ENCODE measurements around the gene MGLL. TPM values are rescaled to one million over a fixed set of nuclear protein-coding genes. Genes with fewer than 3 reads are reported as not detected.

Gene MGLL
- total RNA-seq, 4 donors from 2014 or later = 26.5 to 50.2 (median 43.8) TPM

DNA sequence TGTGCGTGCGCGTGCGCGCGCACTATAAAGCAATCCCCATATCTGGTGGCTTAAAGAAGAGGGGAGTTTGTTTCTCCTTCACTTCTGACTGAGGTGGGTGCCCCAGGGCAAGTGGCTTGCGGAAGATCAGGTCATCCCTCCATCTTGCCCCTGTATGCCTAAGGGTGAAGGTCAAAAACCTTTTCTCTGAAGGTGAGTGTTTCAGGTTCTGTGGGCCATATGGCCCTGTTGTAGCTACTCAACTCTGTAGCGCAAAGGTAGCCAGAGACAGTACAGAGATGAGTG, 144.1 kb downstream of the MGLL start:
- Histone ChIP-seq H3K4me3 (no peak overlapping the region), H3K9me3 (no peaks in the 10 kb centered on the region), H3K27ac (peak overlapping the region; percentile 22 to 76 (median 64)), H3K27me3 (no peaks in the 10 kb centered on the region), H3K4me1 (peaks cover 19 to 20% of the 10 kb centered on the region in 2 donors), H3K36me3 (peaks cover 0 to 56% of the 10 kb centered on the region in 2 donors)
- ATAC-seq (no peak), DNase-seq (no peak)
- in situ Hi-C loops (cut with MboI; ENCODE audit: low sequenced_read_pairs in 4 of 4) = no loop called here
- TF ChIP-seq, protein P1, sequence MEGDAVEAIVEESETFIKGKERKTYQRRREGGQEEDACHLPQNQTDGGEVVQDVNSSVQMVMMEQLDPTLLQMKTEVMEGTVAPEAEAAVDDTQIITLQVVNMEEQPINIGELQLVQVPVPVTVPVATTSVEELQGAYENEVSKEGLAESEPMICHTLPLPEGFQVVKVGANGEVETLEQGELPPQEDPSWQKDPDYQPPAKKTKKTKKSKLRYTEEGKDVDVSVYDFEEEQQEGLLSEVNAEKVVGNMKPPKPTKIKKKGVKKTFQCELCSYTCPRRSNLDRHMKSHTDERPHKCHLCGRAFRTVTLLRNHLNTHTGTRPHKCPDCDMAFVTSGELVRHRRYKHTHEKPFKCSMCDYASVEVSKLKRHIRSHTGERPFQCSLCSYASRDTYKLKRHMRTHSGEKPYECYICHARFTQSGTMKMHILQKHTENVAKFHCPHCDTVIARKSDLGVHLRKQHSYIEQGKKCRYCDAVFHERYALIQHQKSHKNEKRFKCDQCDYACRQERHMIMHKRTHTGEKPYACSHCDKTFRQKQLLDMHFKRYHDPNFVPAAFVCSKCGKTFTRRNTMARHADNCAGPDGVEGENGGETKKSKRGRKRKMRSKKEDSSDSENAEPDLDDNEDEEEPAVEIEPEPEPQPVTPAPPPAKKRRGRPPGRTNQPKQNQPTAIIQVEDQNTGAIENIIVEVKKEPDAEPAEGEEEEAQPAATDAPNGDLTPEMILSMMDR (IDR thresholded peaks at IDR 0.05 in 4 of 5, conservative IDR thresholded peaks at IDR 0.05 in 1 of 5) = no peak
- no peak for TF ChIP-seq POLR2A (IDR thresholded peaks at IDR 0.05)
- intact Hi-C loops (cut with DNase I; ENCODE audit: low total_unique reads) = no loop called here

DNA sequence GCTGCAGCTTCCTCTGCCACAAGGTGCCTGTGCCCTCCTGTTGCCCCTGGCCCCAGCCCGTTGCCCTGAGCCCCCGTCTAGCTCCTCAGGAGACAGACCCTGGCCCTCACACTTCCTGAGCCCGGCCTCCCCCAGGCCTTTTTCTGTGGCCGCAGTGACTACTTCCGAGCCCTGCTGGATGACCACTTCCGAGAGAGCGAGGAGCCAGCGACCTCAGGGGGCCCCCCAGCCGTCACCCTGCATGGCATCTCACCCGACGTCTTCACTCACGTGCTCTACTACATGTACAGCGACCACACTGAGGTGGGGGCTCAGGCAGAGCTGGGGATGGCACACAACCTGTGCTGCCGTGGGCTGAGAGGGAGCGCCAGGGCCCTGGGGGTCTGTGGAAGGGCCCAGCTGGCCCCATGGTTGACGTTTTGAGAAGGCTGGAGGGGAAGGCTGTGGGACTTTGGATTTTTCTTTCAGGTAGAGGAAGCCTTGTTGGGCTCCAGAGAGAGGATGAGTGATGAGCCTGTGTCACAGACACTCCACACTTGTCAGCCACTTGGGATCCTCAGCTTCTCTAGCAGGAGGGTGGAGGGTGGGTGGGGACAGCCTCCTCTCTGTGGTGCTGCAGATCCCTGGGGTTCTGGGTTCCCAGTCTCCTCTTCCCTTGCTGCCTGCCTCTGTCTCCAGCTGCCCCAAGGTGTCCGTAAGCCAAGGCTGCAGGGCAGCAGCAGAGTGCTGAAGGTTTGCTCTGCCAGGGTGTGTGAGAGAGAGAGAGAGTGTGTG, 144.6 kb downstream of the MGLL start:
- H3K27me3 ChIP-seq = no peaks in the 10 kb centered on the region
- peak overlapping the region; percentile 22 to 76 (median 40) for H3K27ac ChIP-seq
- no peak overlapping the region for H3K4me3 ChIP-seq
- H3K4me1 ChIP-seq = peaks cover 20 to 21% of the 10 kb centered on the region in 2 donors
- H3K36me3 ChIP-seq = peaks cover 0 to 56% of the 10 kb centered on the region in 2 donors
- no peaks in the 10 kb centered on the region for H3K9me3 ChIP-seq
- ATAC-seq (no peak), DNase-seq (peak in 1 of 2 donors; percentile 10)
- no peak for TF ChIP-seq POLR2A (IDR thresholded peaks at IDR 0.05)
- TF ChIP-seq, protein P1 (IDR thresholded peaks at IDR 0.05 in 4 of 5, conservative IDR thresholded peaks at IDR 0.05 in 1 of 5) = no peak
- in situ Hi-C loops (cut with MboI; ENCODE audit: low sequenced_read_pairs in 4 of 4) = no loop called here
- intact Hi-C loops (cut with DNase I; ENCODE audit: low total_unique reads) = no loop called here

DNA sequence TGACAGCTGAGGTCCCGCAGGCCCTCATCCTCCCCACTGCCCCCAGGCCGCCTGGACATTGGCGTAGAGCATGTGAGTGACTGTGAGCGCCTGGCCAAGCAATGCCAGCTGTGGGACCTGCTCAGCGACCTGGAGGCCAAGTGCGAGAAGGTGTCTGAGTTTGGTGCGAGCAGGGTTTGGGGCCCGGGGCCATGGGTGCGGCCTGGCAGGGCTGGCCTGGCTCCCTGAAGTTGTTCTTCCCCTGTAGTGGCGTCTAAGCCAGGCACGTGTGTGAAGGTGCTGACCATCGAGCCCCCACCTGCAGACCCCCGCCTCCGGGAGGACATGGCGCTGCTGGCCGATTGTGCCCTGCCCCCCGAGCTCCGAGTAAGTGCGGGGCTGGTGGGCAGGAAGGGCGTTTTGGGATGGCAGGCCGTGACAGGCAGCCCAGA, 145.4 kb downstream of the MGLL start:
- intact Hi-C loops (cut with DNase I; ENCODE audit: low total_unique reads) = no loop called here
- in situ Hi-C loops (cut with MboI; ENCODE audit: low sequenced_read_pairs in 4 of 4) = no loop called here

DNA sequence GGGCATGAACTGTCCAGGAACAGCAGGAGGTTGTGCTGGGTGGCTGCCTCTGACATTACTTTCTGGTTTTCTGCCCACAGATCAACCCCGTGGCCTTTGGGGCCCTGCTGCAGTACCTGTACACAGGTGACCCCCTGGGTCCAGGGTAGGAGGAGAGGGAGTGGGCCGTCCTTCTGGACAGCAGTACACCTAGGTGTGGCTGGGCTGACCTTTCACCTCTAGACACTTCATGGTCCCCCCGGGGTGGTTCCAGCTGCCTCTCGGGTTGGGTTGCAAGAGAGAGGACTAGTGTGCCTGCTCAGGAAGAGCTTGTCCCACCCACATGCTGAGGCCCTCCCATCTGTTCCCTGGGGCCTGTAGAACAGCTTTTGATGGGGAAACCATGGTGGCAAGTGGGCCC, 145.9 kb downstream of the MGLL start:
- H3K27ac ChIP-seq = no peak overlapping the region
- TF ChIP-seq, protein P1 (IDR thresholded peaks at IDR 0.05 in 4 of 5, conservative IDR thresholded peaks at IDR 0.05 in 1 of 5) = no peak
- TF ChIP-seq POLR2A (IDR thresholded peaks at IDR 0.05) = no peak
- H3K27me3 ChIP-seq = no peaks in the 10 kb centered on the region
- DNase-seq (peak in 1 of 2 donors; percentile 8), ATAC-seq (no peak)
- H3K36me3 ChIP-seq = peaks cover 0 to 56% of the 10 kb centered on the region in 2 donors
- no peaks in the 10 kb centered on the region for H3K9me3 ChIP-seq
- in situ Hi-C loops (cut with MboI; ENCODE audit: low sequenced_read_pairs in 4 of 4) (no loop called here), intact Hi-C loops (cut with DNase I; ENCODE audit: low total_unique reads) (no loop called here)
- H3K4me3 ChIP-seq = no peak overlapping the region
- peaks cover 26 to 29% of the 10 kb centered on the region in 2 donors for H3K4me1 ChIP-seq

More for the DNA sequence above, 145.4 kb downstream of the MGLL start:
- H3K9me3 ChIP-seq = no peaks in the 10 kb centered on the region
- no peaks in the 10 kb centered on the region for H3K27me3 ChIP-seq
- TF ChIP-seq POLR2A (IDR thresholded peaks at IDR 0.05) = no peak
- TF ChIP-seq, protein P1 (IDR thresholded peaks at IDR 0.05 in 4 of 5, conservative IDR thresholded peaks at IDR 0.05 in 1 of 5) = no peak
- H3K4me3 ChIP-seq = no peak overlapping the region
- H3K27ac ChIP-seq = no peak overlapping the region
- no peak for ATAC-seq
- peaks cover 22 to 24% of the 10 kb centered on the region in 2 donors for H3K4me1 ChIP-seq
- peak in 1 of 2 donors; percentile 12 for DNase-seq
- H3K36me3 ChIP-seq = peaks cover 0 to 56% of the 10 kb centered on the region in 2 donors

Data from gastrocnemius medialis (tissue), 4 donors.